Endothelial cell of umbilical vein (primary cell): ENCODE data around the gene WDPCP. TPM values are rescaled to one million over a fixed set of nuclear protein-coding genes. Genes with fewer than 3 reads are reported as not detected.

Source experiments
- BruUV-seq: library from RNA; stranded (reverse); fragments of 400-500 nt; replicated peaks from 2 replicates; lab custom pipeline; 2021; lab: Mats Ljungman, UMichigan
- CTCF ChIA-PET: fragments of 300-600, 350-600 bp; sonication (Branson Sonifier 250); formaldehyde crosslinking; loops from one replicate; lab custom pipeline; 2021; ENCODE audit warnings: antibody characterized with exemption, inconsistent platforms; lab: Charles Lee
- POLR2A ChIA-PET: fragments of 300-600, 350-600 bp; sonication (Branson Sonifier 250); formaldehyde crosslinking; loops from one replicate; lab custom pipeline; 2021; ENCODE audit warnings: antibody characterized with exemption, inconsistent platforms; lab: Charles Lee
- DNase-seq: peaks from one replicate; pipeline ENCODE4 v3.0.0-alpha.2; 2011; ENCODE audit warnings: low read depth, low spot score
- FAIRE-seq: peaks from 2 replicates; lab custom pipeline; 2011; peaks lifted over from hg19 to GRCh38; lab: Jason Lieb, UNC
- H2AFZ ChIP-seq: 2 replicates; pipeline ENCODE4 v1.6.0; 2012; ENCODE audit warnings: low read depth, low read length, control low read depth, inconsistent platforms
- H3K27ac ChIP-seq: 2 replicates; pipeline ENCODE4 v1.5.1; 2011; ENCODE audit warnings: low read depth, mild to moderate bottlenecking, control low read depth, low read length, moderate library complexity; ENCODE audit not compliant: insufficient read depth
- H3K27me3 ChIP-seq, 2 experiments: 2 replicates each; pipeline versions ENCODE4 v1.6.0 to v1.6.1; 2011; ENCODE audit warnings: low read length in 2 of 2, mixed read lengths in 1 of 2; ENCODE audit not compliant: control insufficient read depth in 2 of 2, insufficient read depth in 2 of 2
- H3K36me3 ChIP-seq, 2 experiments: 2 replicates in 1 of 2; 3 replicates in 1 of 2; pipeline ENCODE4 v1.5.1; 2011; ENCODE audit warnings: low read length in 2 of 2, mild to moderate bottlenecking in 1 of 2, moderate library complexity in 1 of 2; ENCODE audit not compliant: control insufficient read depth in 2 of 2, insufficient read depth in 2 of 2; ENCODE audit errors: extremely low read depth in 1 of 2
- H3K4me1 ChIP-seq: 3 replicates; pipeline ENCODE4 v1.5.1; 2011; ENCODE audit warnings: mild to moderate bottlenecking, low read length; ENCODE audit not compliant: control insufficient read depth, insufficient read depth; ENCODE audit errors: extremely low read depth
- H3K4me2 ChIP-seq: 2 replicates; pipeline ENCODE4 v1.6.1; 2011; ENCODE audit warnings: low read length, control low read depth, mixed read lengths; ENCODE audit not compliant: insufficient read depth
- H3K4me3 ChIP-seq, 3 experiments: fragments of 200-600 bp in 1 of 3; sonication (generic), shearing (Covaris generic) in 1 of 3; replicated peaks in 1 of 3; 2 replicates each; pipeline ENCODE4 v1.5.1; 2011 to 2016; ENCODE audit warnings: control low read depth in 3 of 3, low read length in 3 of 3, mild to moderate bottlenecking in 2 of 3, inconsistent platforms in 1 of 3, low read depth in 1 of 3, moderate library complexity in 1 of 3; ENCODE audit not compliant: insufficient read depth in 1 of 3
- H3K79me2 ChIP-seq: 2 replicates; pipeline ENCODE4 v1.6.0; 2012; ENCODE audit warnings: low read length, inconsistent platforms; ENCODE audit not compliant: control insufficient read depth, insufficient read depth
- H3K9ac ChIP-seq: replicated peaks from 2 replicates; pipeline ENCODE3; 2011; ENCODE audit warnings: low read length, control low read depth; ENCODE audit not compliant: insufficient read depth; ENCODE audit errors: extremely low read depth
- H3K9me1 ChIP-seq: replicated peaks from 3 replicates; pipeline ENCODE4 v1.6.0; 2011; ENCODE audit warnings: mild to moderate bottlenecking, low read length; ENCODE audit not compliant: control insufficient read depth, insufficient read depth; ENCODE audit errors: extremely low read depth
- H3K9me3 ChIP-seq: replicated peaks from 2 replicates; pipeline ENCODE4 v1.5.1; 2012; ENCODE audit warnings: low read length, inconsistent platforms; ENCODE audit not compliant: control insufficient read depth, insufficient read depth
- H4K20me1 ChIP-seq: replicated peaks from 2 replicates; pipeline ENCODE3; 2011; ENCODE audit warnings: mild to moderate bottlenecking, low read length; ENCODE audit not compliant: control insufficient read depth, insufficient read depth; ENCODE audit errors: extremely low read depth
- EZH2 ChIP-seq: IDR thresholded peaks from 2 replicates; pipeline ENCODE4 v1.6.1; 2012; ENCODE audit warnings: borderline replicate concordance, low read depth, mild to moderate bottlenecking, moderate library complexity, low read length, inconsistent platforms; ENCODE audit not compliant: severe bottlenecking
- GATA2 ChIP-seq: IDR thresholded peaks from 2 replicates; pipeline ENCODE4 v1.7.0; 2011; ENCODE audit warnings: low read depth, mild to moderate bottlenecking, moderate library complexity, mixed read lengths, low read length; ENCODE audit not compliant: insufficient read length, insufficient read depth
- JUN ChIP-seq: IDR thresholded peaks from 2 replicates; pipeline ENCODE4 v1.6.1; 2011; ENCODE audit warnings: borderline replicate concordance, low read depth; ENCODE audit not compliant: insufficient read length, insufficient read depth
- MYC ChIP-seq: IDR thresholded peaks from one replicate; pipeline ENCODE4 v1.6.1; 2011; ENCODE audit warnings: mild to moderate bottlenecking, low read depth, low read length
- POLR2A ChIP-seq: IDR thresholded peaks from 2 replicates; pipeline ENCODE4 v1.6.1; 2012; ENCODE audit warnings: low read depth, mild to moderate bottlenecking, control low read depth, low read length
- POLR2AphosphoS5 ChIP-seq: IDR thresholded peaks from 2 replicates; pipeline ENCODE4 v1.6.1; 2012; ENCODE audit warnings: low read depth, mild to moderate bottlenecking, control low read depth, low read length, moderate library complexity; ENCODE audit not compliant: insufficient read depth
- dilution Hi-C: fragments of 300-500 bp; cut with MboI; formaldehyde crosslinking; loops from one replicate; pipeline ENCODE4 v1.15.0; 2019; ENCODE audit warnings: low sequenced_read_pairs; ENCODE audit not compliant: extremely low pct_ligation_motif_present
- intact Hi-C: fragments of 100-400 bp; cut with micrococcal nuclease; formaldehyde crosslinking; loops from one replicate; pipeline ENCODE4 v1.10.0; 2022
- polyA plus RNA-seq, 4 experiments: library from polyadenylated mRNA; depleted of rRNA in 3 of 4; stranded (reverse) in 3 of 4; unstranded in 1 of 4; fragments of >200 nt; gene quantifications; 2 replicates each; pipeline versions ENCODE4 v1.2.1 to v1.2.3, GENCODE V29; 2011 to 2012; ENCODE audit warnings: missing spikeins in 1 of 4
- total RNA-seq: library from RNA; stranded (reverse); gene quantifications from 2 replicates; pipeline ENCODE4 v1.2.3, GENCODE V29; 2021
- TF ChIP-seq, protein P1 (sequence below), 2 donors: IDR thresholded peaks; 1 replicate in 1 of 2; 2 replicates in 1 of 2; pipeline ENCODE4 v1.5.1; 2011; ENCODE audit warnings: low read length in 2 of 2, mild to moderate bottlenecking in 2 of 2, moderate library complexity in 2 of 2, control low read depth in 1 of 2, inconsistent platforms in 1 of 2, low read depth in 1 of 2; ENCODE audit not compliant: insufficient read depth in 1 of 2; ENCODE audit errors: extremely low read depth in 1 of 2
- TF ChIP-seq, protein P2 (sequence below): IDR thresholded peaks from 2 replicates; pipeline ENCODE4 v1.6.1; 2011; ENCODE audit not compliant: insufficient read depth, insufficient read length

Gene WDPCP
- total and polyA plus RNA-seq, 2 donors (not counting 3 experiments of a cell fraction or from before 2014, with no cell fraction given) = 4.0 to 8.8 TPM

DNA sequence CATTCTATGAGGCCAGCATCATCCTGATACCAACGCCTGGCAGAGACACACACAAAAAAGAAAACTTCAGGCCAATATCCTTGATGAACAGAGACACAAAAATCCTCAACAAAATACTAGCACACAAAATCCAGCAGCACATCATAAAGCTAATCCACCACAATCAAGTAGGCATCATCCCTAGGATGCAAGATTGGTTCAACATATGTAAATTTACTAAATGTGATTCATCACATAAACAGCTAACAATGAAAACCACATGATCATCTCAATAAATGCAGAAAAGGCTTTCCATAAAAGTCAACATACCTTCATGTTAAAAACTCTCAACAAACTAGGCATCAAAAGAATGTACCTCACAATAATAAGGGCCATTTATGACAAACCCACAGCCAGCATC is 65.3 kb downstream of the WDPCP start:
- dilution Hi-C loops = no loop called here
- CTCF ChIA-PET = interaction anchor here (0.6 kb wide), 1 partner anchor 843 kb away, joined by 4 read pairs; no protein-coding TSS in a partner anchor
- Histone ChIP-seq H3K4me1 (no peaks in the 10 kb centered on the region), H3K9me3 (no peaks in the 10 kb centered on the region), H4K20me1 (no peaks in the 10 kb centered on the region), H3K4me3 (no peak overlapping the region), H3K4me2 (no peak overlapping the region), H3K27me3 (no peaks in the 10 kb centered on the region), H3K36me3 (no peaks in the 10 kb centered on the region), H3K79me2 (no peaks in the 10 kb centered on the region), H3K9ac (no peak overlapping the region), H2AFZ (no peak overlapping the region), H3K27ac (no peak overlapping the region), H3K9me1 (no peaks in the 10 kb centered on the region)
- intact Hi-C loops = no loop called here
- BruUV-seq = no TSS peak
- POLR2A ChIA-PET = no interaction called here
- no peak for TF ChIP-seq GATA2
- TF ChIP-seq POLR2A = no peak
- TF ChIP-seq, protein P1, sequence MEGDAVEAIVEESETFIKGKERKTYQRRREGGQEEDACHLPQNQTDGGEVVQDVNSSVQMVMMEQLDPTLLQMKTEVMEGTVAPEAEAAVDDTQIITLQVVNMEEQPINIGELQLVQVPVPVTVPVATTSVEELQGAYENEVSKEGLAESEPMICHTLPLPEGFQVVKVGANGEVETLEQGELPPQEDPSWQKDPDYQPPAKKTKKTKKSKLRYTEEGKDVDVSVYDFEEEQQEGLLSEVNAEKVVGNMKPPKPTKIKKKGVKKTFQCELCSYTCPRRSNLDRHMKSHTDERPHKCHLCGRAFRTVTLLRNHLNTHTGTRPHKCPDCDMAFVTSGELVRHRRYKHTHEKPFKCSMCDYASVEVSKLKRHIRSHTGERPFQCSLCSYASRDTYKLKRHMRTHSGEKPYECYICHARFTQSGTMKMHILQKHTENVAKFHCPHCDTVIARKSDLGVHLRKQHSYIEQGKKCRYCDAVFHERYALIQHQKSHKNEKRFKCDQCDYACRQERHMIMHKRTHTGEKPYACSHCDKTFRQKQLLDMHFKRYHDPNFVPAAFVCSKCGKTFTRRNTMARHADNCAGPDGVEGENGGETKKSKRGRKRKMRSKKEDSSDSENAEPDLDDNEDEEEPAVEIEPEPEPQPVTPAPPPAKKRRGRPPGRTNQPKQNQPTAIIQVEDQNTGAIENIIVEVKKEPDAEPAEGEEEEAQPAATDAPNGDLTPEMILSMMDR (IDR thresholded peaks at IDR 0.05; ENCODE audit: extremely low read depth in 1 of 2, insufficient read depth in 1 of 2, low read depth in 1 of 2, low read length in 2 of 2) = no peak
- no peak for TF ChIP-seq JUN
- TF ChIP-seq EZH2 = no peak
- TF ChIP-seq POLR2AphosphoS5 = no peak
- no peak for DNase-seq
- FAIRE-seq = no peak

DNA sequence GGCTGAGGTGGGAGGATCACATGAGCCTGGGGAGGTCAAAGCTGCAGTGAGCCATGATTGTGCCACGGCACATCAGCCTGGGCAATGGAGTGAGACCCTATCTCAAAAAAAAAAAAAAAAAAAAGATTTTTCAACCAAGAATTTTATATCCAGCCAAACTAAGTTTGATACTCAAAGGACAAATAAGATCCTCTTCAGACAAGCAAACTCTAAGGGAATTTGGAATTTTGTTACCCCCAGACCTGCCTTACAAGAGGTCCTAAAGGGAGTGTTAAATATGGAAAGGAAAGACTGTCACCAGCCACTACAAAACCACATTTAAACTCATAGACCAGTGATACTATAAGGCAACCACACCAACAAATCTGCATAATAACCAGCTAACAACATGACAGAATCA is 67.5 kb downstream of the WDPCP start:
- dilution Hi-C loops = no loop called here
- Histone ChIP-seq H3K9me3 (no peaks in the 10 kb centered on the region), H4K20me1 (no peaks in the 10 kb centered on the region), H3K4me1 (no peaks in the 10 kb centered on the region), H3K4me2 (no peak overlapping the region), H3K9me1 (no peaks in the 10 kb centered on the region), H3K36me3 (no peaks in the 10 kb centered on the region), H3K27ac (no peak overlapping the region), H3K9ac (no peak overlapping the region), H3K27me3 (no peaks in the 10 kb centered on the region), H3K79me2 (no peaks in the 10 kb centered on the region), H2AFZ (no peak overlapping the region), H3K4me3 (no peak overlapping the region)
- intact Hi-C loops = no loop called here
- ChIA-PET POLR2A (no interaction called here), CTCF (no interaction called here)
- FAIRE-seq (no peak), DNase-seq (no peak)
- TF ChIP-seq, protein P2, sequence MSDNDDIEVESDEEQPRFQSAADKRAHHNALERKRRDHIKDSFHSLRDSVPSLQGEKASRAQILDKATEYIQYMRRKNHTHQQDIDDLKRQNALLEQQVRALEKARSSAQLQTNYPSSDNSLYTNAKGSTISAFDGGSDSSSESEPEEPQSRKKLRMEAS = no peak
- TF ChIP-seq POLR2A = no peak
- no peak for TF ChIP-seq POLR2AphosphoS5
- no peak for TF ChIP-seq EZH2
- no peak for TF ChIP-seq MYC
- TF ChIP-seq, protein P1 (IDR thresholded peaks at IDR 0.05; ENCODE audit: extremely low read depth in 1 of 2, insufficient read depth in 1 of 2, low read depth in 1 of 2, low read length in 2 of 2) = no peak
- no TSS peak for BruUV-seq
